Activated CD4-positive, alpha-beta T cell treated with anti-CD3 and anti-CD28 coated beads for 48 hours (primary cell): ENCODE results near the gene MTCH2.

Experiments
- DNase-seq: peaks from one replicate; pipeline ENCODE4 v3.0.0-alpha.2; 2020

The MTCH2 gene

GRCh38 chr11:47589118-47589517, 53.2 kb downstream of the MTCH2 start:
- no peak for DNase-seq

GRCh38 chr11:47587723-47588326, 54.5 kb downstream of the MTCH2 start:
- no peak for DNase-seq

GRCh38 chr11:47587039-47587716, 55.2 kb downstream of the MTCH2 start:
- DNase-seq = no peak

GRCh38 chr11:47586098-47586855, 56.1 kb downstream of the MTCH2 start, which contains the start of gene FAM180B:
Gene FAM180B, plus strand, starts transcription at chr11:47586678. Its CDS starts 91 bp downstream, at chr11:47586769.
- DNase-seq = no peak

- DNase-seq = no peak
Measured at GRCh38 chr11:47583844-47584243, 58.5 kb downstream of the MTCH2 start.

- DNase-seq = peak; percentile 92
Measured at GRCh38 chr11:47578524-47579494, 63.5 kb downstream of the MTCH2 start, which contains the start of the genes KBTBD4 and NDUFS3. Gene KBTBD4, minus strand, starts transcription at chr11:47578970. Its CDS starts 19 bp downstream, at chr11:47578951. Gene NDUFS3, plus strand, starts transcription at chr11:47579074. Its CDS starts 18 bp downstream, at chr11:47579092.

GRCh38 chr11:47577460-47578041, 64.8 kb downstream of the MTCH2 start:
- no peak for DNase-seq

GRCh38 chr11:47573321-47573720, 69.0 kb downstream of the MTCH2 start:
- no peak for DNase-seq

GRCh38 chr11:47572715-47573255, 69.6 kb downstream of the MTCH2 start:
- DNase-seq = no peak

GRCh38 chr11:47571895-47572294, 70.5 kb downstream of the MTCH2 start:
- no peak for DNase-seq

- no peak for DNase-seq
Measured at GRCh38 chr11:47571357-47571729, 71.0 kb downstream of the MTCH2 start.

- no peak for DNase-seq
Measured at GRCh38 chr11:47570651-47571356, 71.6 kb downstream of the MTCH2 start.

- no peak for DNase-seq
Measured at GRCh38 chr11:47569646-47570045, 72.7 kb downstream of the MTCH2 start.
